HCT116 (cell line): ENCODE data around the gene UTS2B. TPM values are rescaled to one million over a fixed set of nuclear protein-coding genes. Genes with fewer than 3 reads are reported as not detected.
A peak's percentile ranks its signal among the peaks of the same experiment; 100 is the strongest.

Experiments used
- ATAC-seq: fragments of 200-7000 bp; cut with Tn5 transposase; 2 replicates; pipeline ENCODE4 v1.9.1; 2020; ENCODE audit warnings: mild to moderate bottlenecking, moderate library complexity
- BruUV-seq: library from RNA; stranded (reverse); fragments of 400-500 nt; replicated peaks from 2 replicates; lab custom pipeline; 2021; lab: Mats Ljungman, UMichigan
- CTCF ChIA-PET: fragments of 300-600 bp; sonication (Branson Sonifier 250); formaldehyde crosslinking; loops from one replicate; lab custom pipeline; 2021; ENCODE audit warnings: antibody characterized with exemption; lab: Charles Lee
- POLR2A ChIA-PET: fragments of 300-600, 350-600 bp; sonication (Branson Sonifier 250); formaldehyde crosslinking; loops from one replicate; lab custom pipeline; 2021; ENCODE audit warnings: antibody characterized with exemption; lab: Charles Lee
- RAD21 ChIA-PET, 2 experiments: fragments of 300-600 bp; sonication (Branson Sonifier 250); formaldehyde crosslinking; loops; one replicate each; lab custom pipeline; 2023; ENCODE audit warnings: low total read pairs in 2 of 2; ENCODE audit not compliant: uncharacterized antibody in 2 of 2, unreplicated experiment in 2 of 2, low non-redundant PET in 1 of 2; lab: Charles Lee
- DNase-seq: peaks from one replicate; pipeline ENCODE4 v3.0.0-alpha.2; 2010; ENCODE audit warnings: low read depth, low spot score
- H2AFZ ChIP-seq: fragments of 200-600 bp; shearing (Covaris generic), sonication (generic); 2 replicates; pipeline ENCODE4 v1.6.1; 2017; ENCODE audit warnings: low read depth, mixed run types, mixed read lengths, antibody characterized with exemption, low read length; ENCODE audit not compliant: poor library complexity, severe bottlenecking
- H3K27ac ChIP-seq: 2 replicates; pipeline ENCODE4 v1.5.1; 2012; ENCODE audit warnings: low read depth, low read length
- H3K27me3 ChIP-seq: fragments of 200-600 bp; sonication (generic); 2 replicates; pipeline ENCODE4 v1.6.1; 2016; ENCODE audit warnings: mixed run types, low read length, mixed read lengths; ENCODE audit not compliant: insufficient read depth
- H3K36me3 ChIP-seq, 2 experiments: fragments of 200-500 bp in 1 of 2; fragments of 200-600 bp in 1 of 2; sonication (Bioruptor generic) in 1 of 2; sonication (generic) in 1 of 2; 2 replicates each; pipeline versions ENCODE4 v1.5.1 to v1.6.1; 2014 to 2016; ENCODE audit warnings: low read length in 2 of 2, inconsistent platforms in 1 of 2, mixed read lengths in 1 of 2, mixed run types in 1 of 2; ENCODE audit not compliant: insufficient read depth in 2 of 2, control insufficient read depth in 1 of 2
- H3K4me1 ChIP-seq, 2 experiments: fragments of 200-600 bp in 1 of 2; sonication (generic) in 1 of 2; 2 replicates each; pipeline versions ENCODE4 v1.5.1 to v1.6.1; 2012 to 2017; ENCODE audit warnings: low read length in 2 of 2, inconsistent platforms in 1 of 2, mild to moderate bottlenecking in 1 of 2, mixed read lengths in 1 of 2, mixed run types in 1 of 2, moderate library complexity in 1 of 2; ENCODE audit not compliant: insufficient read depth in 2 of 2, control insufficient read depth in 1 of 2
- H3K4me2 ChIP-seq: fragments of 200-600 bp; sonication (generic); 2 replicates; pipeline ENCODE4 v1.6.1; 2017; ENCODE audit warnings: mixed run types, low read length, mixed read lengths
- H3K4me3 ChIP-seq, 2 experiments: fragments of 200-600 bp in 1 of 2; sonication (generic) in 1 of 2; replicated peaks in 1 of 2; 2 replicates each; pipeline ENCODE4 v1.5.1; 2011 to 2016; ENCODE audit warnings: low read length in 2 of 2, control low read depth in 1 of 2, low read depth in 1 of 2, mild to moderate bottlenecking in 1 of 2, mixed read lengths in 1 of 2, mixed run types in 1 of 2
- H3K79me2 ChIP-seq: fragments of 200-600 bp; sonication (generic); 2 replicates; pipeline ENCODE4 v1.6.1; 2017; ENCODE audit warnings: mild to moderate bottlenecking, mixed run types, low read length, moderate library complexity, mixed read lengths; ENCODE audit not compliant: insufficient read depth
- H3K9ac ChIP-seq: fragments of 200-600 bp; sonication (generic); 2 replicates; pipeline ENCODE4 v1.6.1; 2016; ENCODE audit warnings: low read length, mixed read lengths
- H3K9me2 ChIP-seq: fragments of 200-600 bp; sonication (generic), shearing (Covaris generic); 2 replicates; pipeline ENCODE4 v1.6.1; 2017; ENCODE audit warnings: mixed run types, mild to moderate bottlenecking, moderate library complexity; ENCODE audit not compliant: insufficient read depth
- H3K9me3 ChIP-seq, 2 experiments: fragments of 200-500 bp in 1 of 2; fragments of 200-600 bp in 1 of 2; sonication (Bioruptor generic) in 1 of 2; sonication (generic) in 1 of 2; 2 replicates each; pipeline ENCODE4 v1.6.1; 2014 to 2017; ENCODE audit warnings: low read length in 2 of 2, mixed read lengths in 2 of 2, inconsistent platforms in 1 of 2, low read depth in 1 of 2, mild to moderate bottlenecking in 1 of 2, mixed run types in 1 of 2, moderate library complexity in 1 of 2; ENCODE audit not compliant: control insufficient read depth in 1 of 2, insufficient read depth in 1 of 2
- H4K20me1 ChIP-seq: fragments of 200-600 bp; sonication (generic), shearing (Covaris generic); 2 replicates; pipeline ENCODE4 v1.6.1; 2017; ENCODE audit warnings: mixed run types, mild to moderate bottlenecking, moderate library complexity; ENCODE audit not compliant: insufficient read depth
- CBX3 ChIP-seq: IDR thresholded peaks from 2 replicates; pipeline ENCODE4 v1.6.1; 2012; ENCODE audit warnings: low read depth
- CEBPB ChIP-seq: IDR thresholded peaks from 2 replicates; pipeline ENCODE4 v1.6.1; 2012; ENCODE audit warnings: low read depth
- EGR1 ChIP-seq: IDR thresholded peaks from 2 replicates; pipeline ENCODE4 v1.6.1; 2012; ENCODE audit warnings: low read depth
- EZH2 ChIP-seq: fragments of 200-600 bp; sonication (generic); IDR thresholded peaks from 2 replicates; pipeline ENCODE4 v1.6.1; 2017; ENCODE audit warnings: antibody characterized with exemption, mixed run types
- EZH2phosphoT487 ChIP-seq: fragments of 200-600 bp; IDR thresholded peaks from 2 replicates; pipeline ENCODE4 v1.6.1; 2018; ENCODE audit warnings: antibody characterized with exemption, borderline replicate concordance
- FOSL1 ChIP-seq: IDR thresholded peaks from 2 replicates; pipeline ENCODE4 v1.6.1; 2012; ENCODE audit warnings: low read depth
- POLR2A ChIP-seq: IDR thresholded peaks from 2 replicates; pipeline ENCODE4 v1.7.0; 2011; ENCODE audit warnings: borderline replicate concordance; ENCODE audit not compliant: insufficient read depth, insufficient read length; ENCODE audit errors: extremely low read depth
- POLR2AphosphoS5 ChIP-seq: IDR thresholded peaks from 2 replicates; pipeline ENCODE4 v1.6.1; 2011; ENCODE audit warnings: mild to moderate bottlenecking, low read depth, low read length, moderate library complexity
- RAD21 ChIP-seq: IDR thresholded peaks from 2 replicates; pipeline ENCODE4 v1.6.1; 2012; ENCODE audit warnings: low read depth, mild to moderate bottlenecking
- SIN3A ChIP-seq: IDR thresholded peaks from 2 replicates; pipeline ENCODE4 v1.6.1; 2012; ENCODE audit warnings: low read depth
- SP1 ChIP-seq: IDR thresholded peaks from 2 replicates; pipeline ENCODE4 v1.6.1; 2012; ENCODE audit warnings: low read depth
- SRF ChIP-seq: IDR thresholded peaks from 2 replicates; pipeline ENCODE4 v1.6.1; 2012; ENCODE audit warnings: low read depth
- TCF7L2 ChIP-seq: IDR thresholded peaks from 2 replicates; pipeline ENCODE4 v1.7.0; 2011; ENCODE audit warnings: borderline replicate concordance, inconsistent platforms; ENCODE audit not compliant: insufficient read depth, insufficient read length; ENCODE audit errors: extremely low read depth
- ZFX ChIP-seq: fragments of 450-650 bp; IDR thresholded peaks from 2 replicates; pipeline ENCODE4 v1.6.1; 2017
- ZNF274 ChIP-seq: fragments of 200-500 bp; sonication (Bioruptor generic); IDR thresholded peaks from 2 replicates; pipeline ENCODE4 v1.6.1; 2014; ENCODE audit warnings: mild to moderate bottlenecking, low read depth, low read length, inconsistent platforms
- intact Hi-C: fragments of 100-400 bp; cut with micrococcal nuclease; formaldehyde crosslinking; loops from 2 replicates; pipeline ENCODE4 v1.10.0; 2022
- total RNA-seq: library from RNA; stranded (reverse); gene quantifications from one replicate; pipeline ENCODE4 v1.2.1, GENCODE V29; 2021; ENCODE audit not compliant: unreplicated experiment
- TF ChIP-seq, protein P1 (sequence below): IDR thresholded peaks from 2 replicates; pipeline ENCODE4 v1.6.1; 2012; ENCODE audit warnings: low read depth
- TF ChIP-seq, protein P2 (sequence below): IDR thresholded peaks from 2 replicates; pipeline ENCODE4 v1.6.1; 2012
- TF ChIP-seq, protein P3 (sequence below): IDR thresholded peaks from 2 replicates; pipeline ENCODE4 v1.6.1; 2012

The UTS2B gene
- total RNA-seq, 1 experiment from 2014 or later, result 0.59 TPM

DNA sequence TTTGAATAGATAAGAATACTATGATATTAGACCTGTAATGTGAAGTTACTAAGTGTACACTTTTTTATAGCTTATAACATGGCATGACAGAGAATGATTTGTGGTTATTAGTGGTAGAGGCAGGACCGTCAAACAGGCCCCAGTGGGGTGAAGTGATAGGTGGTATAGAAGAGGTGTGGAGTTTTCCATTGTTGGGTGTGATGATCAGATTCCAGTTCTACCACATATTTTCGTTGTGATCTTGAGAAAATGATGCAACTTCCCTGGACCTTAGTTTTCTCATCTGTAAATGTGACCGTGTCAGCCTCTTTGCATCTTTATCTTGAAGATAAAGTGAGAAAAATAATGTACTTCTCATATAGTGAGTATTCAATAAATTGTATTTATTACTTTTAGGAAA, 30.3 kb upstream of the UTS2B start (continued):
- TF ChIP-seq CEBPB (peak; percentile 63), ZNF274 (no peak), SIN3A (no peak), SRF (no peak), FOSL1 (no peak), CBX3 (no peak), EGR1 (no peak), RAD21 (no peak), EZH2 (no peak), POLR2AphosphoS5 (no peak), ZFX (no peak)
- TF ChIP-seq, protein P1, sequence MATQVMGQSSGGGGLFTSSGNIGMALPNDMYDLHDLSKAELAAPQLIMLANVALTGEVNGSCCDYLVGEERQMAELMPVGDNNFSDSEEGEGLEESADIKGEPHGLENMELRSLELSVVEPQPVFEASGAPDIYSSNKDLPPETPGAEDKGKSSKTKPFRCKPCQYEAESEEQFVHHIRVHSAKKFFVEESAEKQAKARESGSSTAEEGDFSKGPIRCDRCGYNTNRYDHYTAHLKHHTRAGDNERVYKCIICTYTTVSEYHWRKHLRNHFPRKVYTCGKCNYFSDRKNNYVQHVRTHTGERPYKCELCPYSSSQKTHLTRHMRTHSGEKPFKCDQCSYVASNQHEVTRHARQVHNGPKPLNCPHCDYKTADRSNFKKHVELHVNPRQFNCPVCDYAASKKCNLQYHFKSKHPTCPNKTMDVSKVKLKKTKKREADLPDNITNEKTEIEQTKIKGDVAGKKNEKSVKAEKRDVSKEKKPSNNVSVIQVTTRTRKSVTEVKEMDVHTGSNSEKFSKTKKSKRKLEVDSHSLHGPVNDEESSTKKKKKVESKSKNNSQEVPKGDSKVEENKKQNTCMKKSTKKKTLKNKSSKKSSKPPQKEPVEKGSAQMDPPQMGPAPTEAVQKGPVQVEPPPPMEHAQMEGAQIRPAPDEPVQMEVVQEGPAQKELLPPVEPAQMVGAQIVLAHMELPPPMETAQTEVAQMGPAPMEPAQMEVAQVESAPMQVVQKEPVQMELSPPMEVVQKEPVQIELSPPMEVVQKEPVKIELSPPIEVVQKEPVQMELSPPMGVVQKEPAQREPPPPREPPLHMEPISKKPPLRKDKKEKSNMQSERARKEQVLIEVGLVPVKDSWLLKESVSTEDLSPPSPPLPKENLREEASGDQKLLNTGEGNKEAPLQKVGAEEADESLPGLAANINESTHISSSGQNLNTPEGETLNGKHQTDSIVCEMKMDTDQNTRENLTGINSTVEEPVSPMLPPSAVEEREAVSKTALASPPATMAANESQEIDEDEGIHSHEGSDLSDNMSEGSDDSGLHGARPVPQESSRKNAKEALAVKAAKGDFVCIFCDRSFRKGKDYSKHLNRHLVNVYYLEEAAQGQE, result no peak
- TF ChIP-seq, protein P2, sequence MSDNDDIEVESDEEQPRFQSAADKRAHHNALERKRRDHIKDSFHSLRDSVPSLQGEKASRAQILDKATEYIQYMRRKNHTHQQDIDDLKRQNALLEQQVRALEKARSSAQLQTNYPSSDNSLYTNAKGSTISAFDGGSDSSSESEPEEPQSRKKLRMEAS, result 0 out of 2 replicates have a peak, but pooled peaks have one; percentile 25
- TF ChIP-seq, protein P3, sequence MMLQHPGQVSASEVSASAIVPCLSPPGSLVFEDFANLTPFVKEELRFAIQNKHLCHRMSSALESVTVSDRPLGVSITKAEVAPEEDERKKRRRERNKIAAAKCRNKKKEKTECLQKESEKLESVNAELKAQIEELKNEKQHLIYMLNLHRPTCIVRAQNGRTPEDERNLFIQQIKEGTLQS, result 0 out of 2 replicates have a peak, but pooled peaks have one; percentile 19

DNA sequence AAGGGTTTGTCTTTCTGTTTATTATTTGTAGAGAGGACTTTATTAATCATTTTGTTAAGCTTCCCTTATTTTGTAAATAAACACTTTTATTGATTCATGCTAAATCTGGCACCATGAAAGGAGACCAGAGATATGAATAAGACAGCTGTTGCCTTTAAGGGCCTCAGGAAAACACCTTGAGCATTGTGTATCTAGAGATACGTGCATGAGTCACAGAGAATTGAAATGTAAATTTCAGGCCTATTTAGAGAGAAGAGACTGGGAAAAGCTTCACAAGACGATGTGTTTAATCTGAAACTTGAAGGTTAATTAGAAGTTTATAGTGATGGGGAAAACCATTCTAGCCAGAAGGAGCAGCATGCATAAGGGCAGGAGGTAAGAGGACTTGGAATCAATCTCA, 28.6 kb upstream of the UTS2B start:
- H3K9ac ChIP-seq, result no peak overlapping the region
- BruUV-seq, result no TSS peak
- H3K4me3 ChIP-seq, result no peak overlapping the region
- POLR2A ChIA-PET, result no interaction called here
- peaks cover 26% of the 10 kb centered on the region for H3K79me2 ChIP-seq
- intact Hi-C loops, result no loop called here
- no peak for DNase-seq
- H3K4me2 ChIP-seq, result no peak overlapping the region
- peak overlapping the region; percentile 5; the same call in 1 of the 2 replicates for H3K27ac ChIP-seq
- RAD21 ChIA-PET, result no interaction called here
- no peaks in the 10 kb centered on the region for H3K9me2 ChIP-seq
- CTCF ChIA-PET, result no interaction called here
- H3K36me3 ChIP-seq, result peaks cover 2 to 9% of the 10 kb centered on the region in 2 experiments; a peak in 2 of 4 replicates
- no peak for ATAC-seq
- no peaks in the 10 kb centered on the region for H3K27me3 ChIP-seq
- H3K4me1 ChIP-seq, result peaks cover 45 to 60% of the 10 kb centered on the region in 2 experiments
- H2AFZ ChIP-seq, result no peak overlapping the region
- no peaks in the 10 kb centered on the region for H4K20me1 ChIP-seq
- TF ChIP-seq, protein P1, result no peak
- TF ChIP-seq POLR2A (no peak), ZFX (no peak), TCF7L2 (no peak), SP1 (peak; percentile 16; the same call in 1 of the 2 replicates), EZH2phosphoT487 (no peak), SRF (no peak)
- no peaks in the 10 kb centered on the region for H3K9me3 ChIP-seq
